HT-29 (cell line): ENCODE data around the gene OSM. TPM values are rescaled to one million over a fixed set of nuclear protein-coding genes. Genes with fewer than 3 reads are reported as not detected.

ENCODE experiments used
- total RNA-seq: library from RNA; depleted of rRNA; stranded (reverse); fragments of >200 nt; shearing (Covaris generic); gene quantifications from 2 replicates; pipeline ENCODE4 v1.2.3, GENCODE V29; 2014; rRNA removed

Gene OSM
- total RNA-seq, 1 experiment from 2014 or later, result not detected

Other genes with a start within 250 kb of the OSM start
- not detected in 2 replicates for gene HORMAD2, start 186.4 kb downstream of the OSM start, total RNA-seq
- 48.5 and 50.2 TPM in 2 replicates for gene LIF, start 20.1 kb downstream of the OSM start, total RNA-seq
- gene CASTOR1, start 22.7 kb upstream of the OSM start, total RNA-seq, result 1.5 and 2.0 TPM in 2 replicates
- 17.2 and 17.4 TPM in 2 replicates for gene TBC1D10A, start 60.1 kb upstream of the OSM start, total RNA-seq
- 42.3 and 50.8 TPM in 2 replicates for gene SF3A1, start 90.0 kb upstream of the OSM start, total RNA-seq
- 3.6 and 5.5 TPM in 2 replicates for gene CCDC157, start 90.2 kb upstream of the OSM start, total RNA-seq
- 4.8 and 9.5 TPM in 2 replicates for gene RNF215, start 120.6 kb upstream of the OSM start, total RNA-seq
- 2.2 and 3.0 TPM in 2 replicates for gene SEC14L2, start 130.2 kb upstream of the OSM start, total RNA-seq
- gene MTFP1, start 158.9 kb upstream of the OSM start, total RNA-seq, result 43.7 and 46.8 TPM in 2 replicates
- not detected in 2 replicates for gene SEC14L3, start 205.2 kb upstream of the OSM start, total RNA-seq
- 0.23 and 0.46 TPM in 2 replicates for gene SEC14L4, start 238.8 kb upstream of the OSM start, total RNA-seq